ENCODE measurements around the gene MAP1LC3C. TPM values are rescaled to one million over a fixed set of nuclear protein-coding genes. Genes with fewer than 3 reads are reported as not detected.

Gene MAP1LC3C
- polyA plus RNA-seq, 1 donor from 2014 or later = 0.50 TPM

- TF ChIP-seq EZH2 (IDR thresholded peaks at IDR 0.05; ENCODE audit: borderline replicate concordance, insufficient read depth, low read length, poor library complexity, severe bottlenecking) (no peak), MXI1 (conservative IDR thresholded peaks at IDR 0.05; ENCODE audit: poor library complexity, severe bottlenecking) (no peak)
Observed at GRCh38 chr1:242006976-242007375, 8.1 kb upstream of the MAP1LC3C start (continued).

- H3K79me2 ChIP-seq (replicated peaks; ENCODE audit: insufficient read depth, low read length) = no peaks in the 10 kb centered on the region
- H3K27me3 ChIP-seq (ENCODE audit: insufficient read depth, low read depth, low read length) = no peaks in the 10 kb centered on the region
- no peak for TF ChIP-seq POLR2AphosphoS5 (IDR thresholded peaks at IDR 0.05)
- no peak for TF ChIP-seq RAD21 (conservative IDR thresholded peaks at IDR 0.05)
- no peak for TF ChIP-seq CTCF (IDR thresholded peaks at IDR 0.05; ENCODE audit: poor library complexity, severe bottlenecking)
- TF ChIP-seq EP300 (conservative IDR thresholded peaks at IDR 0.05; ENCODE audit: poor library complexity, severe bottlenecking) = no peak
- TF ChIP-seq TAF1 (IDR thresholded peaks at IDR 0.05; ENCODE audit: low read depth) = no peak
- no peak for TF ChIP-seq REST (IDR thresholded peaks at IDR 0.05; ENCODE audit: borderline replicate concordance)
- TF ChIP-seq EZH2 (IDR thresholded peaks at IDR 0.05; ENCODE audit: borderline replicate concordance, insufficient read depth, low read length, poor library complexity, severe bottlenecking) = no peak
- no peak for TF ChIP-seq MXI1 (conservative IDR thresholded peaks at IDR 0.05; ENCODE audit: poor library complexity, severe bottlenecking)
- H3K9me2 ChIP-seq (ENCODE audit: insufficient read depth, low read length) = no peaks in the 10 kb centered on the region
- H3K27ac ChIP-seq (ENCODE audit: low read length) = no peak overlapping the region
- H3K9me3 ChIP-seq (ENCODE audit: low read length) = no peaks in the 10 kb centered on the region
- H4K20me1 ChIP-seq (ENCODE audit: insufficient read depth) = no peaks in the 10 kb centered on the region
- no peak overlapping the region for H3K4me3 ChIP-seq (ENCODE audit: low read length)
- H3F3A ChIP-seq (ENCODE audit: insufficient read depth, low read length, poor library complexity, severe bottlenecking) = no peaks in the 10 kb centered on the region
- H2AFZ ChIP-seq (ENCODE audit: low read depth, low read length) = no peak overlapping the region
- H3K9ac ChIP-seq (ENCODE audit: low read length) = no peak overlapping the region
- no peak overlapping the region for H3K4me2 ChIP-seq (ENCODE audit: low read length)
- H3K36me3 ChIP-seq (ENCODE audit: insufficient read depth, low read length) = no peaks in the 10 kb centered on the region
Observed at GRCh38 chr1:242005866-242006535, 7.1 kb upstream of the MAP1LC3C start.

GRCh38 chr1:242004751-242005495 lies 6.0 kb upstream of the MAP1LC3C start:
- H3K4me3 ChIP-seq (ENCODE audit: low read length) = no peak overlapping the region
- H3K4me2 ChIP-seq (ENCODE audit: low read length) = no peak overlapping the region
- no peak for TF ChIP-seq EP300 (conservative IDR thresholded peaks at IDR 0.05; ENCODE audit: poor library complexity, severe bottlenecking)
- no peak for TF ChIP-seq EZH2 (IDR thresholded peaks at IDR 0.05; ENCODE audit: borderline replicate concordance, insufficient read depth, low read length, poor library complexity, severe bottlenecking)
- no peak for TF ChIP-seq CTCF (IDR thresholded peaks at IDR 0.05; ENCODE audit: poor library complexity, severe bottlenecking)
- TF ChIP-seq POLR2AphosphoS5 (IDR thresholded peaks at IDR 0.05) = no peak
- no peak for TF ChIP-seq REST (IDR thresholded peaks at IDR 0.05; ENCODE audit: borderline replicate concordance)
- no peak for TF ChIP-seq SMC3 (conservative IDR thresholded peaks at IDR 0.05; ENCODE audit: poor library complexity)
- no peak for TF ChIP-seq RAD21 (conservative IDR thresholded peaks at IDR 0.05)
- no peak for TF ChIP-seq TAF1 (IDR thresholded peaks at IDR 0.05; ENCODE audit: low read depth)
- TF ChIP-seq MXI1 (conservative IDR thresholded peaks at IDR 0.05; ENCODE audit: poor library complexity, severe bottlenecking) = no peak
- no peak overlapping the region for H2AFZ ChIP-seq (ENCODE audit: low read depth, low read length)
- no peak overlapping the region for H3K9ac ChIP-seq (ENCODE audit: low read length)
- no peaks in the 10 kb centered on the region for H3K9me2 ChIP-seq (ENCODE audit: insufficient read depth, low read length)
- H4K20me1 ChIP-seq (ENCODE audit: insufficient read depth) = no peaks in the 10 kb centered on the region
- H3K36me3 ChIP-seq (ENCODE audit: insufficient read depth, low read length) = no peaks in the 10 kb centered on the region
- no peak overlapping the region for H3K27ac ChIP-seq (ENCODE audit: low read length)
- no peaks in the 10 kb centered on the region for H3K79me2 ChIP-seq (replicated peaks; ENCODE audit: insufficient read depth, low read length)
- H3K9me3 ChIP-seq (ENCODE audit: low read length) = no peaks in the 10 kb centered on the region
- no peaks in the 10 kb centered on the region for H3F3A ChIP-seq (ENCODE audit: insufficient read depth, low read length, poor library complexity, severe bottlenecking)
- no peaks in the 10 kb centered on the region for H3K27me3 ChIP-seq (ENCODE audit: insufficient read depth, low read depth, low read length)

Measured in neural cell (in vitro differentiated cells).